Lower leg skin (tissue), 4 donors: ENCODE data around the gene WNT1. TPM values are rescaled to one million over a fixed set of nuclear protein-coding genes. Genes with fewer than 3 reads are reported as not detected.

Experiments used
- DNase-seq, 2 donors: peaks; one replicate each; pipeline ENCODE4 v3.0.0-alpha.2; 2019; ENCODE audit warnings: low spot score in 2 of 2
- H3K4me3 ChIP-seq: fragments of 200-600 bp; sonication (generic); 2 replicates; pipeline ENCODE4 v1.5.1; 2017; ENCODE audit warnings: mild to moderate bottlenecking, low read depth; ENCODE audit not compliant: poor library complexity, severe bottlenecking
- POLR2A ChIP-seq, 2 donors: fragments of 450-650 bp; IDR thresholded peaks; one replicate each; pipeline ENCODE4 v1.6.1; 2016 to 2017; ENCODE audit warnings: antibody characterized with exemption in 2 of 2, mild to moderate bottlenecking in 1 of 2, moderate library complexity in 1 of 2
- WGBS, 2 donors: methylation state at CpG; one replicate each; pipeline ENCODE4 v1.1.5; 2018; 5-methylcytosine and 5-hydroxymethylcytosine counted together
- intact Hi-C: fragments of 100-400 bp; cut with DNase I; formaldehyde crosslinking; loops from one replicate; pipeline ENCODE4 v1.15.0; 2023; ENCODE audit warnings: low total_unique reads
- total RNA-seq, 4 donors: library from RNA; depleted of rRNA; stranded (reverse); fragments of >200 nt; gene quantifications; one replicate each; pipeline ENCODE4 v1.1.0, GENCODE V29; 2016
- TF ChIP-seq, protein P1 (sequence below), 3 donors: fragments of 450-650 bp; IDR thresholded peaks; one replicate each; pipeline ENCODE4 v1.5.1; 2016; ENCODE audit warnings: antibody characterized with exemption in 3 of 3, mild to moderate bottlenecking in 3 of 3, moderate library complexity in 2 of 3

The WNT1 gene
- not detected for total RNA-seq

DNA sequence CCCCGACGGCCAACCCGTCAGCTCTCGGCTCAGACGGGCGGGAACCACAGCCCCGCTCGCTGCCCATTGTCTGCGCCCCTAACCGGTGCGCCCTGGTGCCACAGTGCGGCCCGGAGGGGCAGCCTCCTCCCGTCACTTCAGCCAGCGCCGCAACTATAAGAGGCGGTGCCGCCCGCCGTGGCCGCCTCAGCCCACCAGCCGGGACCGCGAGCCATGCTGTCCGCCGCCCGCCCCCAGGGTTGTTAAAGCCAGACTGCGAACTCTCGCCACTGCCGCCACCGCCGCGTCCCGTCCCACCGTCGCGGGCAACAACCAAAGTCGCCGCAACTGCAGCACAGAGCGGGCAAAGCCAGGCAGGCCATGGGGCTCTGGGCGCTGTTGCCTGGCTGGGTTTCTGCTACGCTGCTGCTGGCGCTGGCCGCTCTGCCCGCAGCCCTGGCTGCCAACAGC is at the start of gene WNT1:
WNT1 (plus strand) TSS at position 32 of the 450 bp plus-strand sequence; CDS start at position 361, 329 bp downstream.
- intact Hi-C loops: no loop called here
- no peak for DNase-seq
- WGBS, 2 donors: 1 to 4% methylated on average over 13 to 28 of the region's 45 CpGs
- no peak within 1 kb of the TSS for H3K4me3 ChIP-seq
- TF ChIP-seq POLR2A (IDR thresholded peaks at IDR 0.05): no peak
- TF ChIP-seq, protein P1, sequence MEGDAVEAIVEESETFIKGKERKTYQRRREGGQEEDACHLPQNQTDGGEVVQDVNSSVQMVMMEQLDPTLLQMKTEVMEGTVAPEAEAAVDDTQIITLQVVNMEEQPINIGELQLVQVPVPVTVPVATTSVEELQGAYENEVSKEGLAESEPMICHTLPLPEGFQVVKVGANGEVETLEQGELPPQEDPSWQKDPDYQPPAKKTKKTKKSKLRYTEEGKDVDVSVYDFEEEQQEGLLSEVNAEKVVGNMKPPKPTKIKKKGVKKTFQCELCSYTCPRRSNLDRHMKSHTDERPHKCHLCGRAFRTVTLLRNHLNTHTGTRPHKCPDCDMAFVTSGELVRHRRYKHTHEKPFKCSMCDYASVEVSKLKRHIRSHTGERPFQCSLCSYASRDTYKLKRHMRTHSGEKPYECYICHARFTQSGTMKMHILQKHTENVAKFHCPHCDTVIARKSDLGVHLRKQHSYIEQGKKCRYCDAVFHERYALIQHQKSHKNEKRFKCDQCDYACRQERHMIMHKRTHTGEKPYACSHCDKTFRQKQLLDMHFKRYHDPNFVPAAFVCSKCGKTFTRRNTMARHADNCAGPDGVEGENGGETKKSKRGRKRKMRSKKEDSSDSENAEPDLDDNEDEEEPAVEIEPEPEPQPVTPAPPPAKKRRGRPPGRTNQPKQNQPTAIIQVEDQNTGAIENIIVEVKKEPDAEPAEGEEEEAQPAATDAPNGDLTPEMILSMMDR (IDR thresholded peaks at IDR 0.05): no peak

- intact Hi-C loops: no loop called here
- no peak overlapping the region for H3K4me3 ChIP-seq
- 85 to 90% methylated on average over 1 of the region's 1 CpG for WGBS, 2 donors
- TF ChIP-seq, protein P1 (IDR thresholded peaks at IDR 0.05): no peak
- no peak for TF ChIP-seq POLR2A (IDR thresholded peaks at IDR 0.05)
- no peak for DNase-seq
Measured at GRCh38 chr12:48929551-48929950, 48.6 kb upstream of the WNT1 start.

DNA sequence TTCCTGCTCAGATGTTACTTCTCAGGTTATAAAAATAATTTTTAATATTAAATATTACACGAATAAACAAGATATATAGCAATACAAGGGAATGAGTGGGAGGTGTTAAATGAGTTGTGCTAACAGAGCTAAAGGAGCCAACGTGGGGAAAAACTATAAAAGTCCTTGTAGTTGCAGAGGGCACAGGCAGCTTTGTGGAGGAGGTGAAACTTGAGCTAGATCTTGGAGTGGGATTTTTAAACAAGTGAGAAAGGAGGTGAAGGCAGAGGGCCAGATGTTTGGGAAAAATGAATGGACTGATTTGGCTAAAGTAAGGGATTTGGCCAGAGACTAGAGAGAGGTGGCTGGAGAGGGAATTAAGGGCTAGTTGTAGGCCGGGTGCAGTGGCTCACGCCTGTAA is 47.6 kb upstream of the WNT1 start:
- TF ChIP-seq POLR2A (IDR thresholded peaks at IDR 0.05): no peak
- TF ChIP-seq, protein P1 (IDR thresholded peaks at IDR 0.05): no peak
- intact Hi-C loops: no loop called here
- WGBS, 2 donors: 85 to 89% methylated on average over 4 of the region's 4 CpGs
- DNase-seq: no peak
- H3K4me3 ChIP-seq: no peak overlapping the region

DNA sequence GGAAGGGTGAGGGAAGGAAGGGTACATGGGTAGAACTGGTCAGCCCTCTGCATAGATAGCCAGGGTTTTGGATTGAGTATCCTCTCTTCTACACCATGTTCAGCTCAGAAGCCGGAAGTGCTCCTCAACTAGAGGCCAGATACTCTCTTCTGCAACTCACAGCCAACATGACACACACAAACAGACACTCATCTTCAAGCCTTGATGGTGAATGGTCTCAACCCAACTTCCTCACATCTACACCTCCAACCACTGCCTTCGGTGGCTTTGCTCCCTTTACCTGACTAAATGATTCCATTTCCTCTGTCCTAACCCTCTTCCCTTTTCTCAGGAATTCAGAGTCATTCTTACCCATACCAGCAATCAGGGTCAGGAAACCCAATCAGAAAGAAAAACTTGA is 45.2 kb upstream of the WNT1 start:
- H3K4me3 ChIP-seq: no peak overlapping the region
- TF ChIP-seq, protein P1 (IDR thresholded peaks at IDR 0.05): no peak
- TF ChIP-seq POLR2A (IDR thresholded peaks at IDR 0.05): no peak
- DNase-seq: no peak
- intact Hi-C loops: no loop called here
- 69 to 73% methylated on average over 2 of the region's 2 CpGs for WGBS, 2 donors

- DNase-seq: no peak
- no peak overlapping the region for H3K4me3 ChIP-seq
- 83 to 87% methylated on average over 9 of the region's 9 CpGs for WGBS, 2 donors
- intact Hi-C loops: no loop called here
- no peak for TF ChIP-seq POLR2A (IDR thresholded peaks at IDR 0.05)
- TF ChIP-seq, protein P1 (IDR thresholded peaks at IDR 0.05): no peak
Measured at GRCh38 chr12:48933664-48934311, 44.3 kb upstream of the WNT1 start.

GRCh38 chr12:48934312-48934706 is 43.8 kb upstream of the WNT1 start:
- TF ChIP-seq POLR2A (IDR thresholded peaks at IDR 0.05): no peak
- TF ChIP-seq, protein P1 (IDR thresholded peaks at IDR 0.05): no peak
- no peak overlapping the region for H3K4me3 ChIP-seq
- 100% methylated on average over 1 of the region's 1 CpG for WGBS, 2 donors
- intact Hi-C loops: no loop called here
- DNase-seq: no peak
